ENCODE data around the gene SEMA7A. TPM values are rescaled to one million over a fixed set of nuclear protein-coding genes. Genes with fewer than 3 reads are reported as not detected.

SEMA7A gene
- total RNA-seq, 4 donors from 2014 or later = 1.2 to 7.6 (median 3.4) TPM

DNA sequence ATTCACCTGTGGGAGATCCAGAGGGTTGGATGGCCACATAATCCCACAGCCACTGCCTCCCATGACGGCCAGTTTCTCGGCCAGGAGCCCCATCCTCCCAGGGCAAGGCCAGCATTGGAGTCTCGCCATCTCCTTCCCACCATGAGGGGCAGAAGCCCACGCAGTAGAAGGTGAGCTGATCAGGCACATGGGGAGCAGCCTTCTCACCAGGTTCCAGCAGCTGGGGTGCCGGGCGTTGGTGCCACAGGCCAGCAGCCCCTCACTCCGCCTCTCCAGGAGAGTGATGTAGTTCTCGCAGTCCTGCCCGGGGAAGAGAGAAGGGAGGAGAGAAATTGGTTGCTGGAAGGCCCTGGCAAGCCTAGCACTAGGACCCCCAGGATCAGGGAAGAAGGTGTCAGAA lies 16.1 kb downstream of the SEMA7A start:
- TF ChIP-seq, protein P1, sequence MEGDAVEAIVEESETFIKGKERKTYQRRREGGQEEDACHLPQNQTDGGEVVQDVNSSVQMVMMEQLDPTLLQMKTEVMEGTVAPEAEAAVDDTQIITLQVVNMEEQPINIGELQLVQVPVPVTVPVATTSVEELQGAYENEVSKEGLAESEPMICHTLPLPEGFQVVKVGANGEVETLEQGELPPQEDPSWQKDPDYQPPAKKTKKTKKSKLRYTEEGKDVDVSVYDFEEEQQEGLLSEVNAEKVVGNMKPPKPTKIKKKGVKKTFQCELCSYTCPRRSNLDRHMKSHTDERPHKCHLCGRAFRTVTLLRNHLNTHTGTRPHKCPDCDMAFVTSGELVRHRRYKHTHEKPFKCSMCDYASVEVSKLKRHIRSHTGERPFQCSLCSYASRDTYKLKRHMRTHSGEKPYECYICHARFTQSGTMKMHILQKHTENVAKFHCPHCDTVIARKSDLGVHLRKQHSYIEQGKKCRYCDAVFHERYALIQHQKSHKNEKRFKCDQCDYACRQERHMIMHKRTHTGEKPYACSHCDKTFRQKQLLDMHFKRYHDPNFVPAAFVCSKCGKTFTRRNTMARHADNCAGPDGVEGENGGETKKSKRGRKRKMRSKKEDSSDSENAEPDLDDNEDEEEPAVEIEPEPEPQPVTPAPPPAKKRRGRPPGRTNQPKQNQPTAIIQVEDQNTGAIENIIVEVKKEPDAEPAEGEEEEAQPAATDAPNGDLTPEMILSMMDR (IDR thresholded peaks at IDR 0.05) = no peak
- DNase-seq (ENCODE audit: low spot score) (no peak), ATAC-seq (ENCODE audit: low FRiP score) (no peak)

DNA sequence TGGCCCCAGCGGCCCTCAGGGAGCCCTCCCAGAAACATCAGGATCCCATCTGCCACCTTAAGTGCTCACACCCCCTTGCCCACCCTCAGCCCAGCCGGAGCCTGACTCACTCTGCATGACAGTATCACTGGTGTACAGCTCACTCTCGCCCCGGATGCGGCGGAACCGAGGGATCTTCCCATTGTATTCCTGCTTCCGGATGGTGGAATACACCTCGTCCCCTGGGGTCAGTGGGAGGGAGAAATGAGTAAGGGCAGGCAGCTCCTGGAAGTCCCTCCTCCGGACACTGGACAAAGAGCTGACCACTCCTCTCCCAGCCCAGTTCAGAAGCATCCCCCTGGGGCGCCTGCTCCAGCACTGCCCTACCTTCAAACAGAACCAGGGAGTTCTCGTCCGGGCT lies 16.5 kb downstream of the SEMA7A start:
- ATAC-seq (ENCODE audit: low FRiP score) (no peak), DNase-seq (ENCODE audit: low spot score) (no peak)
- TF ChIP-seq, protein P1 (IDR thresholded peaks at IDR 0.05) = no peak

DNA sequence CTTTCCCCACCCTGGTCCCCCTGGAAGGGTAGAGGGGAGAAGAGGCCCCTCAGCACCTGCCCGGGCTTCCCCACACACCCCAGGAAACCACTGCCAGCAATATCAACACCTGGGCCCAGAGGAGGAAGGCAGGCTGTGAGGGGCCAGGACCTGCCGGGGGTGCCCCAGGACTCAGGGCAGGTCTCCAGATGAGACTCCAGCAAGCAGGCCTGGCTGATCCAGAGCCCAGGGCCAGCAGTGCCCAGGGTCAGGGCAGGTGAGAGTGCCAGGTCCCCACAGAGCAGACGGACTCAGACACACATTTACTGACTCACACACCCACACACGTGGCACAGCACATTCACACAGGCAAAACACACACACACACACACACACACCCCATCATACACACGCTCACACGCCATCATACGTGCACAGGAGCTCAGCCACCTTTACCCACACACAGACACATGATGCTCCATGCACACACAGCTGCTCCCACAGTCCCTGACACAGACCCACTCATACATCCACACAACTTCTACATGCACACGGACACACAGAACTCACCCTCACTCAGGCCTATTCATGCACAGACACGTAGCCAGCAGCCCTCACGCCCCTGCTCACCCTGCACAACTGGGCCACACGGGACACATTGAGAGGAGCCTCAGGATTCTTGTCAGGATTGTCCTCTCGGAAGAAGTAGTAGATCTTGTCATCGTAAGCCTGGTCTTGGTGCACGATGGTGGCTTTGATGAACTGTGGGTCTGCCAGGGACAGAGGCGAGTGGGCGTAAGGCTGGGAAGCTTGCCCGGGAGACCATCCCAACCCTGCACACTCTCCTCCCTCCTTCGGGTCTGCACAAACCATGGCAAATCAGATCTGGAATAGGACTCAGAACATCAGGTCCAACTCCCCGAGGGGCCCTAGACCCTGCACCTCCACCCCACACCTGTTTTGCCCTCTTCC lies 17.5 kb downstream of the SEMA7A start:
- DNase-seq (ENCODE audit: low spot score) (no peak), ATAC-seq (ENCODE audit: low FRiP score) (no peak)
- TF ChIP-seq, protein P1 (IDR thresholded peaks at IDR 0.05) = no peak

DNA sequence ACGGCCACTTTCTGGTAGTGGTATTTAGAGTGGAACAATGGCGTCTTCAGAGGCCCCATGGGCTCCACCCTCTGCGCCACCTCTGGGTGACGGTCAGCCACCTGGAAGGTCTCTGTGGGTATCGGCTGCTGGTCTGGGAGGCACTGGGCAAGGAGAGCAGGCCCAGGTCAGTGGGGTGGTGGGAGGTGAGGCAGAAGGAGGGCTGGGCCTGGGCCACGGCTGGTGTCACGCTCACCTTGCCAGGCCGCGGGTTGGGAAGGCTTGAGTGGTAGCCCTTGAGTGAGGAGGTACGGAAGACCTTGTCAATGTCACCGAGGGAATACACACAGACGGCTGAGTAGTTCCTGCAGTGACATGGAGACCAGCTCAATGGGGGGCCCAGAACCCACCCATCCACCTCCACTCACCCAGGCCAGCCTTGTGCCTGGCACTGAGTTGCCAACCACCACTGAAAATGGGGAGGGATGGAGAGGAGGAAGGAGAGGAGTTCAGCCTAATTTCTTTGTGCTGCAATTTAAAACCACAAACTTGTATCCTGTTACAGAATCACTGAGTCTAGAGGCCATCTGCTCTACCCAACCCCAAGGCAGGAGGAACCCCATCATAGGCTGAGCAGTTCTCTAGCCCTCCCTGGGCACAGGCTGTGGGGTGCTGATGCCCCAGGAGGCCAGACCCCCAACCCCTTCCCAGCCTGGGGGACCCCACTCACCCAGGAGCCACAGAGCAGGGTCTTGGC lies 19.0 kb downstream of the SEMA7A start:
- no peak for DNase-seq (ENCODE audit: low spot score)
- no peak for ATAC-seq (ENCODE audit: low FRiP score)
- TF ChIP-seq, protein P1 (IDR thresholded peaks at IDR 0.05) = no peak

DNA sequence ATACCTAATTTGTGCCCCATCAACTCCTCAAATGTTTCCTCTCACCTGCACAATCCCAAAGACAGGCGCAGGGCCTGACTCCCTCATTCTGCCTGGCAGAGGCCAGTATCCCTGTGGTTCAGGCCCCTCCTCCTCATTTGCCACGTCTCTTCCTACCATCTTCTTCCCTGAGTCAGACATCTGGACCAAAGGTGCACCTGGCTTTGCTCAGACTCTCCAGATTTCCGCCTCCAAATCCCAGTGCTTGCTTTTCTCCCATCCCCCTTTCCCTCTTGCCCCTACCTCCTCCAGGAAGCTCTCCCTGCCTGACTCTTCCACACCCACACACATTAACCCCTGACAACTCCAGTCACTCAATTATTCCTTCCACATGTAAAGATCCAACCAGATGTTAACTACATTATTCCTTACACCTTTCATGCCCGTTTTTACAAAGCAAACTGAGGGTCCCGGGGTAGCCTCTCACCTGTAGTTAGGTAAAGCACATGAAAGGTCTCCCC lies 19.6 kb downstream of the SEMA7A start:
- TF ChIP-seq, protein P1 (IDR thresholded peaks at IDR 0.05) = no peak
- DNase-seq (ENCODE audit: low spot score) (no peak), ATAC-seq (ENCODE audit: low FRiP score) (no peak)

DNA sequence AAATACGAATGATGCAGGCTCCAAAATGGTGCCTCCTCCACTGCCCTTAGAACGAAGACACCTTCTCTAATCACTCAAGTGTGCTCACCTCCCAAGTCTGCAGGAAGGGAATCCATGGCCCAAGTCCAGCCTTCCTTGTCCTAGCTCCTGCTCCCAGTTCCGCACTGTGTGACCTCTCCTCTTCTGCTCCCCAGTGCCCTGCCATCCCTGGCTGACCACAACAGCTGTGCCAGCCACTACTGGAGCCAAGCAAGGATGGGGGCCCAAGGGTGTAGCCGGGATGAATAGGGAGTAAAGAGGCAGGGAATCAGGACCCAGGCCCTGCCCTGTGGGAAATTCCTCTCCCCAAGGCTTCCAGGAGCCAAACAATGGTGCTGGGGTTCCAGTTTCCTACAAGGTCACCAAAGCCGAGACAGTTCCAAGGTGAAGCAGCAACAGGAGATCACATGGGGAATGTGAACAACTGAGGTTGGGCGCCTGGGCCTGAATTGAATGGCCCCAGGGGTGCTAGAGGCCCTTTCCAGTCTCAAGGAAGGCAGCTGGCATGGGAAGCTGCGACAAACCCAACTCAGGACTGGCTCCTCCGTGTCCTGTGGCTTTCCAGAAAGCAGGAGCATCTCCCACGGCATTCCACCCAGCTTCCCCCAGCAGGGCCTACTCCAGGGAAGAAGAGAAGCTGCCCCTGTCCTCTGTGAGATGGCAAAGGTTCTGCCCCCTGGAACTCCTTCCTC lies 20.2 kb downstream of the SEMA7A start:
- ATAC-seq (ENCODE audit: low FRiP score) (no peak), DNase-seq (ENCODE audit: low spot score) (no peak)
- TF ChIP-seq, protein P1 (IDR thresholded peaks at IDR 0.05) = no peak
